Coronary artery (tissue), 2 donors: ENCODE measurements around the gene MAPK9.
A peak's percentile ranks its signal among the peaks of the same experiment; 100 is the strongest.

ENCODE experiments used
- DNase-seq: peaks from one replicate; pipeline ENCODE4 v3.0.0-alpha.2; 2017; ENCODE audit warnings: low spot score
- H3K27ac ChIP-seq, 2 donors: fragments of 200-600 bp; sonication (generic); one replicate each; pipeline ENCODE4 v1.5.1; 2016 to 2019
- H3K4me3 ChIP-seq: fragments of 200-600 bp; sonication (generic); 2 replicates; pipeline ENCODE4 v1.5.1; 2016; ENCODE audit warnings: mild to moderate bottlenecking, moderate library complexity
- CTCF ChIP-seq: fragments of 200-600 bp; sonication (generic); IDR thresholded peaks from one replicate; pipeline ENCODE4 v1.5.1; 2019; ENCODE audit warnings: antibody characterized with exemption

The MAPK9 gene

GRCh38 chr5:180294913-180295555 is 3.2 kb upstream of the MAPK9 start:
- no peak overlapping the region for H3K27ac ChIP-seq
- no peak for DNase-seq
- no peak for TF ChIP-seq CTCF
- no peak overlapping the region for H3K4me3 ChIP-seq

- no peak overlapping the region for H3K27ac ChIP-seq
These were observed 2.5 kb upstream of the MAPK9 start for GRCh38 chr5:180294411-180294810.

GRCh38 chr5:180291234-180291940 is 496 bp downstream of the MAPK9 start:
- H3K27ac ChIP-seq, result peak overlapping the region; percentile 25 to 97
- peak overlapping the region; percentile 99 for H3K4me3 ChIP-seq
- DNase-seq, result no peak
- no peak for TF ChIP-seq CTCF

More at GRCh38 chr5:180294411-180294810, 2.5 kb upstream of the MAPK9 start:
- DNase-seq, result no peak
- no peak for TF ChIP-seq CTCF
- H3K4me3 ChIP-seq, result no peak overlapping the region

- no peak for DNase-seq
- TF ChIP-seq CTCF, result no peak
- peak overlapping the region; percentile 99 for H3K4me3 ChIP-seq
- H3K27ac ChIP-seq, result peak overlapping the region in 1 of 2 donors; percentile 97
These were observed 1.2 kb downstream of the MAPK9 start for GRCh38 chr5:180290568-180291233.

GRCh38 chr5:180289966-180290365 is 1.9 kb downstream of the MAPK9 start:
- H3K4me3 ChIP-seq, result no peak overlapping the region
- DNase-seq, result no peak
- H3K27ac ChIP-seq, result no peak overlapping the region
- no peak for TF ChIP-seq CTCF

- TF ChIP-seq CTCF, result no peak
- no peak overlapping the region for H3K4me3 ChIP-seq
- no peak overlapping the region for H3K27ac ChIP-seq
- DNase-seq, result no peak
These were observed 2.5 kb downstream of the MAPK9 start for GRCh38 chr5:180289433-180289832.
